Measurements from ENCODE around the gene ANGPTL4.

DNA sequence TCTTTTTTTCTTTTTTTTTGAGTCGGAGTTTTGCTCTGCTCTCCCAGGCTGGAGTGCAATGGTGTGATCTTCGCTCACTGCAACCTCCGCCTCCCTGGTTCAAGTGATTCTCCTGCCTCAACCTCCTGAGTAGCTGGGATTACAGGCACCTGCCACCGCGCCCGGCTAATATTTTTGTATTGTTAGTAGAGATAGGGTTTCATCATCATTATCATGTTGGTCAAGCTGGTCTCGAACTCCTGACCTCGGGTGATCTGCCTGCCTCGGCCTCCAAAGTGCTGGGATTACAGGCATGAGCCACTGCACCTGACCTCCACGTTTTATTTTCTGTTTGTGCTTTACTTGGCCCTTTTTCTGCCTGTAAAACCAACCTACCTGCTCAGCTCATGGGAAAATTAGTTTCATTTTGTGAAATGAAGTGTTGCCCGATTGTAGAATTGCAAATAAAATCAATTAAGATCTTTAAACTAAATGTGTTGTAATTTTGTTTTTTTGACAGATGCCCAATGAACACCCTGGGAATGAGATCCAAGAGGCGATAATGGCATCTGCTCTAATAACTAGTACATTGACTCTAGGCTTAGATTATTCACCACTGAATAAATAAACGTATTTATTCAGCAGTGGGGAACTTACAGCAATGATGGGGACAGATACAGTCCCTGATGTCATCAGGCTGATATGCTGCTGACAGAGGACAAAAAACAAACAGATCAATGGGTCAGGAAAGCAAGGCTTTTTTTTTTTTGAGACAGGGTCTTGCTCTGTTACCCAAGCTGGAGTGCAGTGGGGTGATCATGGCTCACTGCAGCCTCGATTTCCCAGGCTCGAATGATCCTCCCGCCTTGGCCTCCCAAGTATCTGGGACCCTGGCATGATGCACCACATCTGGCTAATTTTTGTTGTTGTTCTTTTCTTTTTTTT, 24.0 kb downstream of the ANGPTL4 start:
- TF ChIP-seq THRAP3 (IDR thresholded peaks at IDR 0.05; ENCODE audit: borderline replicate concordance) (no peak), TSHZ1 (CRISPR knock-in tag; IDR thresholded peaks at IDR 0.05) (no peak), ZBTB12 (CRISPR knock-in tag; IDR thresholded peaks at IDR 0.05) (no peak), GABPA (tag; conservative IDR thresholded peaks at IDR 0.05; ENCODE audit: low read depth) (no peak), CBX8 (IDR thresholded peaks at IDR 0.05; ENCODE audit: borderline replicate concordance, extremely low read depth, low read depth, low read length, poor library complexity, severe bottlenecking) (no peak), USF2 (CRISPR knock-in tag; IDR thresholded peaks at IDR 0.05) (no peak)
- TF ChIP-seq, protein P1, sequence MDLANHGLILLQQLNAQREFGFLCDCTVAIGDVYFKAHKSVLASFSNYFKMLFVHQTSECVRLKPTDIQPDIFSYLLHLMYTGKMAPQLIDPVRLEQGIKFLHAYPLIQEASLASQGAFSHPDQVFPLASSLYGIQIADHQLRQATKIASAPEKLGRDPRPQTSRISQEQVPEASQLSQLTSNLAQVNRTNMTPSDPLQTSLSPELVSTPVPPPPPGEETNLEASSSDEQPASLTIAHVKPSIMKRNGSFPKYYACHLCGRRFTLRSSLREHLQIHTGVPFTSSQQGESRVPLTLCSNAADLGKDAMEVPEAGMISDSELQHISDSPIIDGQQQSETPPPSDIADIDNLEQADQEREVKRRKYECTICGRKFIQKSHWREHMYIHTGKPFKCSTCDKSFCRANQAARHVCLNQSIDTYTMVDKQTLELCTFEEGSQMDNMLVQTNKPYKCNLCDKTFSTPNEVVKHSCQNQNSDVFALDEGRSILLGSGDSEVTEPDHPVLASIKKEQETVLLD (IDR thresholded peaks at IDR 0.05) = no peak
